Activated CD8-positive, alpha-beta memory T cell treated with anti-CD3 and anti-CD28 coated beads for 36 hours (primary cell): ENCODE measurements around the gene KIAA0232. TPM values are rescaled to one million over a fixed set of nuclear protein-coding genes. Genes with fewer than 3 reads are reported as not detected.
"Not testable (repeated sequence)": the region's sequence is repeated elsewhere in the genome, so short reads cannot be mapped to it uniquely, and the experiment has no call there.

Experiments
- CTCF ChIA-PET: fragments of 350-600 bp; sonication (Branson Sonifier 250); formaldehyde crosslinking; loops from one replicate; lab custom pipeline; 2021; ENCODE audit warnings: antibody characterized with exemption; lab: Charles Lee
- POLR2A ChIA-PET: fragments of 350-600 bp; sonication (Branson Sonifier 250); formaldehyde crosslinking; loops from one replicate; lab custom pipeline; 2021; ENCODE audit warnings: antibody characterized with exemption; lab: Charles Lee
- total RNA-seq, 2 experiments: library from RNA; stranded (reverse); gene quantifications; one replicate each; pipeline ENCODE4 v1.2.3, GENCODE V29; 2021

Gene KIAA0232
- total RNA-seq, 2 experiments from 2014 or later: 14.0 to 17.5 TPM

GRCh38 chr4:6794189-6794588 is 11.7 kb downstream of the KIAA0232 start:
- ChIA-PET CTCF (interaction anchor here (1.0 to 1.1 kb wide), 2 partner anchors 10 to 79 kb away, joined by 3 to 6 read pairs; no protein-coding TSS in a partner anchor), POLR2A (no interaction called here)

- CTCF ChIA-PET: no interaction called here
- POLR2A ChIA-PET: no interaction called here
Observed at GRCh38 chr4:6795821-6796220, 13.3 kb downstream of the KIAA0232 start.

DNA sequence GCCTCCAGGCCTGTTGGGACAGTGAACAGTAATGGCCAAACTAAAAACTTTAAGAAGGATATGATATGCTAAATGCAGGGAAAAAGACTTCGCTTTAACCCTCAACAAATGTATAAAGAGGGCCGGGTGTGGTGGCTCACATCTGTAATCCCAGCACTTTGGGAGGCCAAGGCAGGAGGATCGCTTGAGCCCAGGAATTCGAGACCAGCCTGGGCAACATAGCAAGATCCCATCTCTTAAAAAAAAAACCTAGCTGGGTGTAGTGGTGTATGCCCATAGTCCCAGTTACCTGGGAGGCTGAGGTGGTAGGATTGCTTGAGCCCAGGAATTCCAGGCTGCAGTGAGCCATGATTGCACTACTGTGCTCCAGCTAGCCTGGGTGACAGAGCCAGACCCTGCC is 14.8 kb downstream of the KIAA0232 start:
- CTCF ChIA-PET: interaction anchor here (0.6 to 0.8 kb wide), 2 partner anchors 21 to 44 kb away, joined by 3 read pairs; no protein-coding TSS in a partner anchor
- POLR2A ChIA-PET: not testable (repeated sequence)

DNA sequence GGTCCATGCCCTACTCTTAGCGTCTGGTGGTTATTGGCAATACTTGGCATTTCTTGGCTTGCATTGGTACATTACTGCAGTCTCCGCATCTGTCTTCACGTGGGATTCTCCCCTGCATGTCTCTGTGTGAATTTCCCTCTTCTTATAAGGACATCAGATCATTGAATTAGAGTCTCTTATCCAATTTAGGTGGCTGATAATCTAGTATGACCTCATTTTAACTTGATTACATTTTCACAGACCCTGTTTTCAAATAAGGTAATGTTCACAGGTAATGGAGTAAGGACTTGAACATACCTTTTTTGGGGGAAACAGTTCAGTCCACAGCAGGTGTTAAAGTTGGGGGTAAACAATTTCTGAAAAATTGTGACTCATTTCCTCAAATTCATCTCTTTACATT is 16.6 kb downstream of the KIAA0232 start:
- ChIA-PET CTCF (no interaction called here), POLR2A (interaction anchor here (0.6 kb wide), 1 partner anchor 57 kb away, joined by 3 read pairs; no protein-coding TSS in a partner anchor)

DNA sequence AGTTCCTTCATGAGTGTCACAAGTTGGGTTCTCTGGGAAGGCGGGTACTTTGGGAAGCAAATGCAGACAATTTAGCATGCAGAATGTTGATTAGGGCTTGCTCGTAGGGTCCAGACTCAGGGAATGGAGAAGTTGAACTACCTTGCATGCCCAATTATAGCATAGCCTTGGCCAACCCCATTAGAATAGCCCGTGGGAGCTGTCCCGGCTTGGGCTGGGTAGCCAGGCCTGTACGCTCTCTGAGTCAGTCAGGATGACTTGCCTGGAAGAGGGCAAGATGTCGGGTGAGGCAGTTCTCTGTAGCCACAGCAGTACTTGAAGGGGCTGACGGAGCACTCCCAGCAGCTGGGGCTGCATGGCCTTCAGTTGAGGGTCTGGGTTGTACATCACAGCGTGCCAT is 19.5 kb downstream of the KIAA0232 start:
- ChIA-PET POLR2A (no interaction called here), CTCF (interaction anchor here (0.7 kb wide), 1 partner anchor 102 kb away, joined by 7 read pairs; no protein-coding TSS in a partner anchor)

DNA sequence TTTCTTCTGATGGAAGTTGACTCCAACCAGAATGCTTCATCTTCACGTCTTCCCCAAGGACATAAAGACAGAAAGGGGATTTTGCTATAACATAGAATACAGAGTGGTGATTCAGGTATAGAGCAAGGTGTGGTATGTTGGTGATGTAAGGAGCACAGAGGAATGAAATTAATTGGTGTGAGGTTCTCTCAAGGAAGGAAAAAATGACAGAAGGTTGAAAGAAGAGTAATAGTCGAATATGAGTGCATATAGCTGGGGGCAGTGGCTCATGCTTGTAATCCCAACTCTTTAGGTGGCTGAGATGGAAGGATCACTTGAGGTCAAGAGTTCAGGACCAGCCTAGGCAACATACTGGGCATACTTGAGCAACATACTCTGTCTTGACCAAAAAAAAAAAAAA is 20.1 kb downstream of the KIAA0232 start:
- CTCF ChIA-PET: interaction anchor here (0.7 kb wide), 3 partner anchors 71 to 101 kb away, joined by 3 to 7 read pairs (median 4); no protein-coding TSS in a partner anchor
- POLR2A ChIA-PET: interaction anchor here (0.6 kb wide), 1 partner anchor 14 kb away, joined by 3 read pairs; no protein-coding TSS in a partner anchor

DNA sequence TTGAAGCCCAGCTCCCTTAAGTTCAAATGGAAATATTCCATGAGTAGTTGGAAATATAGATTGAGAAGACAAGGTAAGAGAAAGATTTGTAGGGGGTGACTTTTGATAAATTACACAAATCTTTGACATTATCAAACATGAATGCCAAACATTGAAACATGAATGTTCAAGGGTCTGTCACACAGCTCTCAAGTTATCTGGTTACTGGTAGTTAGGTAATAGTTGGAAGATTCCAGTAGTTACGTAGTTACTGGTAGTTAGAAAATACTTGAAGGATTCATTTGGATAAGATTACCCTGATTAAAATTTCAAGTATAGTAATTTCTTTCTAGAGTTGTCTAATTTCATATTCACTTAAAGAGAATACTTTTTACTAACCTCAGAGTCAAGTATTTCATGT is 20.7 kb downstream of the KIAA0232 start:
- CTCF ChIA-PET: interaction anchor here (0.7 kb wide), 2 partner anchors 70 to 95 kb away, joined by 3 to 4 read pairs; no protein-coding TSS in a partner anchor
- POLR2A ChIA-PET: interaction anchor here (0.6 kb wide), 1 partner anchor 15 kb away, joined by 3 read pairs; no protein-coding TSS in a partner anchor

DNA sequence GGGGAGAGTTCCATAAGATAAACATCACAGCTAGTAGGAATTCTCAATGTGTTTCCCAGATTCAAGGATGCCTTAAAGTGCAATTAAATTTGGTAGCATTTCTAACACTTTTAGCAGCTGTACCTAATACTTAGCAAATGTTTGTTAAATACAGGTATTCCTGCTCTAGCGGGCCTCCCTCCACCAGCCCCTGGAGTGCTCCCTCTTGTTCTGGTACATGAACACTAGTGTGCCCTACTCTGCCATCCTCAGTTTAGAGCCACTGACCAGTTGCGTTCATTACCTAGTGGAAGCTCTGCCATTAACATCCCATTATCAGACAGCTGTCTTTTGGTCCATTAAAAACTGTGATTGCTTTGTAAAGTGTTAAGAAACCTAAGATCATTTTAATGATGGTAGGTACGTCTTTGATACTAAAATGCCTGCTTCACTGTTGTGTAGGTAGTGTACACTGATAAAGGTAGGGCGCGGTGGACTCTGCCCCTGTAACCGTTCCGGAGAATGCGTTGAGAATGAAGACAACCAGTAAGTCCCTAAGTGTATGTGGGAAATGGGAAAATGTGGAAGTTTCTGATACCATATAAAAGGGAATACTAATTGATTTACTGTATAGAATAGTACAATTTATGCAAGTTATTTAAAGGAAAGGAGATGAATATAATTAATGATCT is 21.7 kb downstream of the KIAA0232 start:
- POLR2A ChIA-PET: no interaction called here
- CTCF ChIA-PET: no interaction called here

- POLR2A ChIA-PET: no interaction called here
- CTCF ChIA-PET: no interaction called here
Observed at GRCh38 chr4:6806924-6807626, 24.5 kb downstream of the KIAA0232 start.

- CTCF ChIA-PET: no interaction called here
Observed at GRCh38 chr4:6808259-6808658, 25.7 kb downstream of the KIAA0232 start.

DNA sequence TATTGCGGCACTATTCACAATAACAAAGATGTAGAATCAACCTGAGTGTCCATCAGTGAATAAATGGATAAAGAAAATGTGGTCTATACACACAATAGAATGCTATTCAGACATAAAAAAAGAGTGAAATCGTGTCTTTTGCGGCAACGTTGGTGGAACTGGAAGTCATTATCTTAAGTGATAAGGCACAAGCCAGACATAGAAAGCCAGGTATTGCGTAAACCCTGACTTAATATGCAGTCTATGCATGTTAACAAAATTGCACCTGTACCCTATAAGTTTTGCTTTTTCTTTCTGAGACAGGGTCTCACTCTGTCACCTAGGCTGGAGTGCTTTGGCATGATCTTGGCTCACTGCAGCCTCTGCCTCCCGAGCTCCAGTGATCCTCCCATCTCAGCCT is 28.6 kb downstream of the KIAA0232 start:
- POLR2A ChIA-PET: no interaction called here

More at GRCh38 chr4:6808259-6808658, 25.7 kb downstream of the KIAA0232 start:
- POLR2A ChIA-PET: no interaction called here

GRCh38 chr4:6812766-6813165 is 30.2 kb downstream of the KIAA0232 start:
- POLR2A ChIA-PET: interaction anchor here (0.5 kb wide), 1 partner anchor 94 kb away, joined by 4 read pairs; no protein-coding TSS in a partner anchor
- CTCF ChIA-PET: no interaction called here

More for the DNA sequence above, 28.6 kb downstream of the KIAA0232 start:
- CTCF ChIA-PET: no interaction called here

DNA sequence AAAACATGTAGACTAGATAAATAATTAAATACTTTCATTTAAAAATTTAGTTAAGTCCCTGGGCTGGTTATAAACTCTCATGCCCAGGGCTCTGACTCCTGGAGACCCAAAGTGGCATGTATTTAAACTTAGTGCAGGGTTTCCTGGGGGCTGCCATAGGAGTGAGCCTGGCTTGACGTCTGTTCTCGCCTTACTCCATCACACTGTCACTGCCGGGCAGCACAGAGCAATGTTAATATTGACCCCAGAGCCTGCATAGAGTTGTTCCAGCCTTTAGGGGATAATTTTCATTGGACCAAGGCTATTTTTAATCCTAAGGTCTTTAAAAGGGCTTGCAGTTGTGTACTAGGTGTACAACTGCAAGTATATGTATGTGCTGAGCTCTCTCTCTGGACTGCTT is 31.2 kb downstream of the KIAA0232 start:
- CTCF ChIA-PET: no interaction called here
- POLR2A ChIA-PET: no interaction called here

- POLR2A ChIA-PET: no interaction called here
- CTCF ChIA-PET: no interaction called here
Observed at GRCh38 chr4:6815029-6815836, 32.7 kb downstream of the KIAA0232 start.

DNA sequence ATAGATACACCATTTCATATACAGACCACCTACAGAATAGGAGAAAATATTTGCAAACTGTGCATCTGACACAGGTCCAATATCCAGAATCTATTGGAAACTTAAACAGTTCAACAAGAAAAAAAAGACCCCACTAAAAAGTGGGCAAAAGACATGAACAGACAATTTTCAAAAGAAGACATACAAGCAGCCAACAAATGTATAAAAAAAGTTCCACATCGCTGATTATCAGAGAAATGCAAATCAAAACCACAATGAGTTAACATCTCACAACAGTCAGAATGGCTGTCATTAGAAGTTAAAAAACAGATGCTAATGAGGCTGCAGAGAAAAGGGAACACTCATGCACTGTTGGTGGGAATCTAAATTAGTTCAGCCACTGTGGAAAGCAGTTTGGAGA is 36.8 kb downstream of the KIAA0232 start:
- POLR2A ChIA-PET: no interaction called here
- CTCF ChIA-PET: interaction anchor here (1.1 kb wide), 1 partner anchor 54 kb away, joined by 3 read pairs; no protein-coding TSS in a partner anchor

DNA sequence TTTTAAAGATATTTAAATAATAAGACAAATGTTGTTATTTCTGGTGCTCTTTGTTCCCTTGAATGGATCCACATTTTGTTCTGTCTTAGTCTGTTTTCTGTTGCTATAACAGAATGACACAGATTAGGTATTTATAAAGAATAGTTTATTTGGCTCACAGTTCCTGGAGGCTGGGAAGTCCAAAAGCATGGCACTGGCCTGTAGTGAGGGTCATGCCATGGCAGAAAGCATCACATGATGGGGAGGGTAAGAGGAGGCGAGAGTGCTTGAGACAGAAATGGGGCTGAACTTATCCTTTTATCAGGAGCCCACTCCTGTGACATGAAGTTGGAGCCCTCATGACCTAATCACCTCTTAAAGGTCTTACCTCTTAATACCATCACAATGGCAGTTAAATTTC is 38.2 kb downstream of the KIAA0232 start:
- CTCF ChIA-PET: no interaction called here

DNA sequence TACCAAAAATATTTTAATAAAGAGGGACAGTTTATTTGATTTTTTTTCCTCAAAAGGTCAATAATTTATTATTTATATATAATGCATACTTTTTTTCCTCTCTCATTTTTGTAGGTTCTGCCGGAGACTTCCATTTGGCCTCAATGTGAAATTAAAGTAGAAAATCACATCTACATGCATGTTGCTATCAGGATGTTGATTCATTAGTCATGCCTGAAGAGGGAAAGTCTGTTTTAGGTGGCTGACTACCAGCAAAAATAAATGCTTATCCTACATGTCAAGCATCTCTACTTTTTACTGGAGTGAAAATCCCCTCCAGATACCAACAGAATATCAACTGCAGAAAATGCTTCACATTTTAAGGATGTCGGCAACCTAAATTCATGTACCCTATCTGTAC is 41.5 kb downstream of the KIAA0232 start:
- ChIA-PET CTCF (interaction anchor here (0.7 kb wide), 1 partner anchor 549 kb away, joined by 3 read pairs; no protein-coding TSS in a partner anchor), POLR2A (no interaction called here)

More for the DNA sequence above, 38.2 kb downstream of the KIAA0232 start:
- POLR2A ChIA-PET: no interaction called here

DNA sequence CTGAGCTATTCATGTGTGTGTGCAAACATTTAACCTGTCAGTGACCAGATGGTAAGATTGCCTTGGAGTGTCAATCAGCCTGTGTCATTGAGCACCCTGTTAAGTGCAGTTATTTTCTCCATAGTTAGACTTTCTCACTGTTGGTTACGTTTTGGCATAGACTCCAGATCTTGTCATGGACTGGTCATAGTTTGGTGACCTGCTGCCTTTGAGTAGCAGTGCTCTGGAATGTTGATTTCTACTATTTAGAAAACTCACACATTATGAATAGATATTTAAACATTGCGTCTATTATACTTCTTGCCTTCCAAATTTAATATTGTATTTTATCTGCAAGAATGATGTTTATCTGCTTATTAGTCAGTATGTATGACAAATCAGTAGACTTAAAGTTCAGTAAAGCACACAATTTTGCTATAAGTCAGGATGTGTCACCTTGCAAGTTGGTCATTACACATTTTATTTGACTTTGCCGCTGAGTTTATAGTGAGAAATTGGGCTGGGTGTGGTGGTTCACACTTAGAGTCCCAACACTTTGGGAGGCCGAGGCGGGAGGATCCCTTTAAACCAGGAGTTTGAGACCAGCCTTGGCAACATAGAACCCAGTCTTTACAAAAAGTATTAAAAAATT is 42.4 kb downstream of the KIAA0232 start:
- POLR2A ChIA-PET: no interaction called here
- CTCF ChIA-PET: no interaction called here

DNA sequence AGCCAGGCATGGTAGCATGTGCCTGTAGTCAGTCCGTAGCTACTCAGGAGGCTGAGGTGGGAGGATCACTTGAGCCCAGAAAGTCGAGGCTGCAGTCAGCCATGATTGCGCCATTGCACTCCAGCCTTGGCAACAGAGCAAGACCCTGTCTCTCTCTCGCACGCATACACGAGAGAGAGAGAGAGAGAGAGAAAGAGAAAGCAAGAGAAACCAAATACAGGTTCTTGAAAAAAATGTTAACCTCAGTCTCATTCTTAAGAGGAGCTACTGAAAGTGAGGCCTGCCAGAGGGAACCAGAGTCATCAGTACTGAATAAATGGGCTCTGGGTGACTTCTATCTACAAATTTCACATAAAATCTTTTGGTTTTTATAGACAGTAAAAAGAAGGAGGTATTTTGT is 42.9 kb downstream of the KIAA0232 start:
- ChIA-PET CTCF (no interaction called here), POLR2A (interaction anchor here (0.7 kb wide), 1 partner anchor 102 kb away, joined by 3 read pairs; no protein-coding TSS in a partner anchor)
